Uterus (tissue), 4 donors: ENCODE results near the gene STXBP5. TPM values are rescaled to one million over a fixed set of nuclear protein-coding genes. Genes with fewer than 3 reads are reported as not detected.

Experiments used
- DNase-seq, 2 donors: peaks; one replicate each; pipeline ENCODE4 v3.0.0-alpha.2; 2019 to 2020
- H3K27ac ChIP-seq, 2 donors: fragments of 200-600 bp; sonication (generic); 1 replicate in 1 of 2; 2 replicates in 1 of 2; pipeline ENCODE4 v1.5.1; 2016 to 2018
- H3K27me3 ChIP-seq, 2 donors: fragments of 200-600 bp; sonication (generic); one replicate each; pipeline ENCODE4 v1.5.1; 2018 to 2019; ENCODE audit warnings: control low read depth in 1 of 2
- H3K36me3 ChIP-seq, 2 donors: fragments of 200-600 bp; sonication (generic); one replicate each; pipeline ENCODE4 v1.5.1; 2019; ENCODE audit warnings: control low read depth in 1 of 2
- H3K4me1 ChIP-seq, 2 donors: fragments of 200-600 bp; sonication (generic); one replicate each; pipeline ENCODE4 v1.5.1; 2018 to 2019; ENCODE audit warnings: control low read depth in 1 of 2
- H3K4me3 ChIP-seq, 2 donors: fragments of 200-600 bp; sonication (generic); 1 replicate in 1 of 2; 2 replicates in 1 of 2; pipeline ENCODE4 v1.5.1; 2018 to 2019; ENCODE audit warnings: mild to moderate bottlenecking in 1 of 2
- H3K9me3 ChIP-seq, 2 donors: fragments of 200-600 bp; sonication (generic); one replicate each; pipeline ENCODE4 v1.5.1; 2019; ENCODE audit warnings: control low read depth in 1 of 2
- POLR2A ChIP-seq, 2 donors: fragments of 450-650 bp; IDR thresholded peaks; one replicate each; pipeline ENCODE4 v1.6.1; 2016; ENCODE audit warnings: antibody characterized with exemption in 2 of 2, mild to moderate bottlenecking in 1 of 2, moderate library complexity in 1 of 2
- intact Hi-C: fragments of 100-400 bp; cut with DNase I; formaldehyde crosslinking; loops from one replicate; pipeline ENCODE4 v1.15.1; 2023; ENCODE audit warnings: low total_unique reads
- total RNA-seq, 4 donors: library from RNA; depleted of rRNA in 3 of 4; stranded (reverse); fragments of >200 nt in 3 of 4; gene quantifications; one replicate each; pipeline versions ENCODE4 v1.1.0 to v1.2.4, GENCODE V29; 2014 to 2023
- TF ChIP-seq, protein P1 (sequence below), 4 experiments: fragments of 200-600 bp in 2 of 4; fragments of 450-650 bp in 2 of 4; sonication (generic) in 2 of 4; IDR thresholded peaks; one replicate each; pipeline ENCODE4 v1.5.1; 2016 to 2019; ENCODE audit warnings: antibody characterized with exemption in 4 of 4, mild to moderate bottlenecking in 2 of 4, moderate library complexity in 1 of 4
- donor health status: DM: yes; HTN: yes; CAD: no.

Gene STXBP5
- total RNA-seq, 4 donors from 2014 or later = 28.9 to 80.2 (median 36.9) TPM

DNA sequence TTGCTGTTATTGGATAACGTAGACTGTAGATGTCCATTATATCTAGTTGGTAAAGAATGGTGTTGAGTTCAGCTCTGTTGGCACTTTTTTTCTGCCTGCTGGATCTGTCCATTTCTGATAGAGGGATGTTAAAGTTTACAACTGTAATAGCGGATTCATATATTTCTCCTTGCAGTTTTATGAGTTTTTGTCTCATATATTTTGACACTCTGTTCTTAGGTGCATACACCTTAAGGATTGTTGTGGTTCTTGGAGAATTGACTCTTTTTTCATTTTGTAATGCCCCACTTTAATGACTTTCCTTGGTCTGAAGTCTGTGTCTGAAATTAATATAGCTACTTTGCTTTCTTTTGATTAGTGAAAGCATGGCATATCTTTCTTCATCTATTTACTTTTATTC lies 16.1 kb downstream of the STXBP5 start:
- TF ChIP-seq, protein P1, sequence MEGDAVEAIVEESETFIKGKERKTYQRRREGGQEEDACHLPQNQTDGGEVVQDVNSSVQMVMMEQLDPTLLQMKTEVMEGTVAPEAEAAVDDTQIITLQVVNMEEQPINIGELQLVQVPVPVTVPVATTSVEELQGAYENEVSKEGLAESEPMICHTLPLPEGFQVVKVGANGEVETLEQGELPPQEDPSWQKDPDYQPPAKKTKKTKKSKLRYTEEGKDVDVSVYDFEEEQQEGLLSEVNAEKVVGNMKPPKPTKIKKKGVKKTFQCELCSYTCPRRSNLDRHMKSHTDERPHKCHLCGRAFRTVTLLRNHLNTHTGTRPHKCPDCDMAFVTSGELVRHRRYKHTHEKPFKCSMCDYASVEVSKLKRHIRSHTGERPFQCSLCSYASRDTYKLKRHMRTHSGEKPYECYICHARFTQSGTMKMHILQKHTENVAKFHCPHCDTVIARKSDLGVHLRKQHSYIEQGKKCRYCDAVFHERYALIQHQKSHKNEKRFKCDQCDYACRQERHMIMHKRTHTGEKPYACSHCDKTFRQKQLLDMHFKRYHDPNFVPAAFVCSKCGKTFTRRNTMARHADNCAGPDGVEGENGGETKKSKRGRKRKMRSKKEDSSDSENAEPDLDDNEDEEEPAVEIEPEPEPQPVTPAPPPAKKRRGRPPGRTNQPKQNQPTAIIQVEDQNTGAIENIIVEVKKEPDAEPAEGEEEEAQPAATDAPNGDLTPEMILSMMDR (IDR thresholded peaks at IDR 0.05) = no peak
- no peak for TF ChIP-seq POLR2A (IDR thresholded peaks at IDR 0.05)
- DNase-seq = no peak
- Histone ChIP-seq H3K4me3 (no peak overlapping the region), H3K27ac (no peak overlapping the region), H3K36me3 (no peaks in the 10 kb centered on the region), H3K9me3 (no peaks in the 10 kb centered on the region), H3K4me1 (no peaks in the 10 kb centered on the region), H3K27me3 (no peaks in the 10 kb centered on the region)
- intact Hi-C loops = no loop called here

DNA sequence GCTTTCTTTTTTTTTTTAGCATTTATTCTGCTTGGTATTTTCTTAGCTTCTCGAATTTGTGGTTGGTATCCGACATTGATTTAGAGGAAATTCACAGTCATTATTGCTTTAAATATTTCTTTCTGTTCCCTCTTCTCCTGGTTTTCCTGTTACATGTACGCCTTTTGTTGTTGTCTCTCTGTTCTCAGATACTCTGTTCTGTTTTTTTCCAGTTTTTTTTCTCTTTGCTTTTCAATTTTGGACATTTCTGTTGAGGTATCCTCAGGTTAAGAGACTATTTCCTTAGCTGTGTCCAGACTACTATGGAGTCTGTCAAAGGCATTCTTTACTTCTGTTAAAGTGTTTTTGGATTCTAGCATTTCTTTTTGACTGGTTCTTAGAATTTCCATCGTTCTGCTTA lies 17.5 kb downstream of the STXBP5 start:
- Histone ChIP-seq H3K36me3 (no peaks in the 10 kb centered on the region), H3K4me1 (no peaks in the 10 kb centered on the region), H3K27ac (no peak overlapping the region), H3K9me3 (no peaks in the 10 kb centered on the region), H3K4me3 (no peak overlapping the region), H3K27me3 (no peaks in the 10 kb centered on the region)
- no peak for DNase-seq
- intact Hi-C loops = no loop called here
- TF ChIP-seq, protein P1 (IDR thresholded peaks at IDR 0.05) = no peak
- no peak for TF ChIP-seq POLR2A (IDR thresholded peaks at IDR 0.05)

DNA sequence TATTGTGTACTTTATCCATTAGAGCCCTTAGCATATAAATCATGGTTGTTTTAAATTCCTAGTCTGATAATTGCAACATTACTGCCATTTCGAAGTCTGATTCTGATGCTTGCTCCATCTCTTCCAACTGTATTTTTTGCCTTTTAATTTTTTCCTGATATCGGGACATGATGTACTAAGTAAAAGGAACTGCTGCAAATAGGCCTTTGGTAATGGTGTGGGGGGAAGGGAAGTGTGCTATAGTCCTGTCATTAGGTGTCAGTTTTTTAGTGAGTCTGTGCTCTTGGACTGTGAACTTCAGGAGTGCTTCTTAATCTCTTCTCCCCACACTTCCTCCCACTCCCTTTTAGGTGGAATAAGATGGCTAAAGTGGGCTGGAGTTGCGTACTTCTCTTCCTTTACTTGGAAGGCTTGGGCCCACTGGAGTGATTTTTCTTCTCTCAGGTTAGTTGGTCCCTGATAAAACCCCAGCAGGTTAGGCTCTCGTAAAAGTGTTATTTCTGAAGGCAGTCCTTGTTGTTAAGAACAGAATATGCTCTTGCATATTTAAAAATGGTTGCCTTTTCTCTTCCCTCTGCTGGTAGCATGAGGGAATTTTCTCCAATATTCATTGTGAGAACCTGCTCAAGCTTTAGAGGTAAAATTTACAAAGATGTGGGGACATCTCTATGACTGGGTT lies 18.1 kb downstream of the STXBP5 start:
- Histone ChIP-seq H3K36me3 (no peaks in the 10 kb centered on the region), H3K27me3 (no peaks in the 10 kb centered on the region), H3K4me3 (no peak overlapping the region), H3K27ac (no peak overlapping the region), H3K9me3 (no peaks in the 10 kb centered on the region), H3K4me1 (no peaks in the 10 kb centered on the region)
- no peak for DNase-seq
- intact Hi-C loops = no loop called here
- no peak for TF ChIP-seq POLR2A (IDR thresholded peaks at IDR 0.05)
- TF ChIP-seq, protein P1 (IDR thresholded peaks at IDR 0.05) = peak in 1 of 4 experiments; percentile 21

DNA sequence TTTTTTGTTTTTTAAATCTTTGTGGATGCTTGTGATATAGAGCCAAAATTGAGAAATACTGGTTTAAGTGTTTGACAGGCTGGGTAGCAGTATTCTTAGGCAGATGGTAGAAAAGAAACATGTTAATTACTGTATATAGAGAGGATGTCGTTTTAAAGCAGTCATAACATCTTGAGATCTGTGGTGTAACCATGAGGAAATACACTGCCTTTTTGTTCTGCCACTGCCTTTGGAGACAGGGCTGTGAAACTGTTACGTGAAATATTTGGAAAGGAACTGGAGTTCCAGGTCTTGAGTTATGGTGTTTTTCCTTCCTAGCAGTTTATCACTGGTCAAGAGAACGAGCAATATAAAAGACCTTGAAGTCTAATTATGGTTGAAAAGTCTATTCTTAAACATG lies 19.5 kb downstream of the STXBP5 start:
- intact Hi-C loops = no loop called here
- no peak overlapping the region for H3K27ac ChIP-seq
- no peaks in the 10 kb centered on the region for H3K4me1 ChIP-seq
- no peaks in the 10 kb centered on the region for H3K27me3 ChIP-seq
- no peaks in the 10 kb centered on the region for H3K9me3 ChIP-seq
- no peak for DNase-seq
- TF ChIP-seq, protein P1 (IDR thresholded peaks at IDR 0.05) = no peak
- no peak for TF ChIP-seq POLR2A (IDR thresholded peaks at IDR 0.05)
- no peak overlapping the region for H3K4me3 ChIP-seq
- no peaks in the 10 kb centered on the region for H3K36me3 ChIP-seq

DNA sequence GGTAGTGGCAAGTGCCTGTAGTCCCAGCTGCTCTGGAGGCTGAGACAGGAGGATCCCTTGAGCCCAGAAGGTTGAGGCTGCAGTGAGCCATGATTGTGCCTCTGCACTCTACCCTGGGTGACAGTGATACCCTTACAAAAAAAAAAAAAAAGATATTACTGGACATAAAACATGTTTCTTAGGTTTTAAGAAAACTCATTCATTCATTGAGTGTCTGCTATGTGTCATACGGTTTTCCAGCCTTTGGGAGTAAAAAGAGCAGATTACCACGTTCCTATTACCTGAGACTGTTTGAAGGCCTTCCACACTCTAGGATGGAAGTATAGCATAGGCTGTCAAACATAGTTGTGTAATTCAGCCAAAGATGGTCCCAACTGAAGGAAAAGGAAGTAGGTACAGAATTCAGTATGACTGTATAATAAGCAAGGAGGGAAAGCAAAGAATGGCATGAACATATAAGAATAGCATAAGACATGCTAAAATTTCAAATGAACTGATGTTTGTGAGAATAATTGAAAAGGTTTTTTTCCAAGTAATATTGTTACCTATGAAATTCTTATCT lies 22.0 kb downstream of the STXBP5 start:
- intact Hi-C loops = no loop called here
- Histone ChIP-seq H3K27ac (no peak overlapping the region), H3K9me3 (no peaks in the 10 kb centered on the region), H3K27me3 (no peaks in the 10 kb centered on the region), H3K4me3 (no peak overlapping the region), H3K36me3 (no peaks in the 10 kb centered on the region), H3K4me1 (no peaks in the 10 kb centered on the region)
- no peak for TF ChIP-seq POLR2A (IDR thresholded peaks at IDR 0.05)
- TF ChIP-seq, protein P1 (IDR thresholded peaks at IDR 0.05) = no peak
- no peak for DNase-seq
